ENCODE results near the gene TMEM41A.

TMEM41A gene

DNA sequence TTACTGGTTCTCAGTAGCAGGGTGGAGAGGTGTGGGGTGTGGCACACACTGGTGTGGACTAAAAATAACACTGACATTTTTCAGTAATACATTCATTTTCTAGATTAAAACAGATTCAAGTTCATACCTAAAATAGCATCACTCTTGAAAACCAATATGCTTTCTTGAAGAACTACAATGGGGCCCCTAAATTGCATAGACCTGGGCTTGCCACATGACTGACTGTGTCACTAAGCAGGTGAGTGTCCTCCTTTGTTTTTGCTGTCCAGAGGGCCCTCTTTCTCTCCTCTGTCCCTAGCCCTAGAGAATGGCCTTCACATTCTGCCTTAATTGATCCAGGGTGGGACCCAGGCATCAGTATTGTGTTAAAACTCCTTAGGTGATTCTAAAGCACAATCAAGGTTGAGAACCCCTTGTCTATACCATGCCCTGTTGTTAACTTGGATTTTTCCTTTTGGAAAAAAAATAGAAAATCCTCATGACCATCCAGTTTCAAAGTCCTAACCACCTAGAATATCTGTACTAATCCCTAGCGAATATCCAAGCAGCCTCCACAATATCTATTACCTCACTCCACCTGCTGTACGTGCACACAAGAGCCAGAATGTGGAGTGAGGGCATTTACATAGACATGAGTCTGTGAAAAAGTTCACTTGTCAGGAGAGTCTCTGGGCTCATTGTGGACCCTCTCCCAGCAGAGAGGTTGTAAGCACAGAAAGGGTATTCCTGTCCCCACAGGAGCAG is 18.7 kb upstream of the TMEM41A start:
- in situ Hi-C loops (cut with MboI; ENCODE audit: low sequenced_read_pairs, unreplicated experiment): no loop called here
- DNase-seq (ENCODE audit: low spot score): no peak
- TF ChIP-seq, protein P1, sequence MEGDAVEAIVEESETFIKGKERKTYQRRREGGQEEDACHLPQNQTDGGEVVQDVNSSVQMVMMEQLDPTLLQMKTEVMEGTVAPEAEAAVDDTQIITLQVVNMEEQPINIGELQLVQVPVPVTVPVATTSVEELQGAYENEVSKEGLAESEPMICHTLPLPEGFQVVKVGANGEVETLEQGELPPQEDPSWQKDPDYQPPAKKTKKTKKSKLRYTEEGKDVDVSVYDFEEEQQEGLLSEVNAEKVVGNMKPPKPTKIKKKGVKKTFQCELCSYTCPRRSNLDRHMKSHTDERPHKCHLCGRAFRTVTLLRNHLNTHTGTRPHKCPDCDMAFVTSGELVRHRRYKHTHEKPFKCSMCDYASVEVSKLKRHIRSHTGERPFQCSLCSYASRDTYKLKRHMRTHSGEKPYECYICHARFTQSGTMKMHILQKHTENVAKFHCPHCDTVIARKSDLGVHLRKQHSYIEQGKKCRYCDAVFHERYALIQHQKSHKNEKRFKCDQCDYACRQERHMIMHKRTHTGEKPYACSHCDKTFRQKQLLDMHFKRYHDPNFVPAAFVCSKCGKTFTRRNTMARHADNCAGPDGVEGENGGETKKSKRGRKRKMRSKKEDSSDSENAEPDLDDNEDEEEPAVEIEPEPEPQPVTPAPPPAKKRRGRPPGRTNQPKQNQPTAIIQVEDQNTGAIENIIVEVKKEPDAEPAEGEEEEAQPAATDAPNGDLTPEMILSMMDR (IDR thresholded peaks at IDR 0.05; ENCODE audit: borderline replicate concordance, control extremely low read depth, extremely low read depth, insufficient read depth, missing control alignments): no peak

DNA sequence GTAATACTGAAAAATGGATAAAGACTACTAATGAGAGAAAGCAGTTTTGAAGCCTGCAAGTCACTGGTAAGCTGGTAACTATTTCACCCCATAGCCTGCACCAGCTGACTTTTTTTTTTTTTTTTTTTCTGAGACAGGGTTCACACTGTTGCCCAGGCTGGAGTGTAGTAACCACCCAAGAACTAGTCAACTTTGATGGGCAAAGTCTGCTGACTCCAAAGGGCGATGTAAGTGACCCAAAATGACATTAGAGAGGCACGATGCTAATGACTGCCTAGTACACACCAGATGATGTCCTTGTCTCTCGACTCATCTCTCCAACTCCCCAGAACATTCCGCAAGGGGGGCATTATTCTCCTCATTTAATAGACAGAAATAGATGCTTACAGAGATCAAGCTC is 12.9 kb upstream of the TMEM41A start:
- in situ Hi-C loops (cut with MboI; ENCODE audit: low sequenced_read_pairs, unreplicated experiment): no loop called here
- DNase-seq (ENCODE audit: low spot score): no peak
- TF ChIP-seq, protein P1 (IDR thresholded peaks at IDR 0.05; ENCODE audit: borderline replicate concordance, control extremely low read depth, extremely low read depth, insufficient read depth, missing control alignments): no peak

DNA sequence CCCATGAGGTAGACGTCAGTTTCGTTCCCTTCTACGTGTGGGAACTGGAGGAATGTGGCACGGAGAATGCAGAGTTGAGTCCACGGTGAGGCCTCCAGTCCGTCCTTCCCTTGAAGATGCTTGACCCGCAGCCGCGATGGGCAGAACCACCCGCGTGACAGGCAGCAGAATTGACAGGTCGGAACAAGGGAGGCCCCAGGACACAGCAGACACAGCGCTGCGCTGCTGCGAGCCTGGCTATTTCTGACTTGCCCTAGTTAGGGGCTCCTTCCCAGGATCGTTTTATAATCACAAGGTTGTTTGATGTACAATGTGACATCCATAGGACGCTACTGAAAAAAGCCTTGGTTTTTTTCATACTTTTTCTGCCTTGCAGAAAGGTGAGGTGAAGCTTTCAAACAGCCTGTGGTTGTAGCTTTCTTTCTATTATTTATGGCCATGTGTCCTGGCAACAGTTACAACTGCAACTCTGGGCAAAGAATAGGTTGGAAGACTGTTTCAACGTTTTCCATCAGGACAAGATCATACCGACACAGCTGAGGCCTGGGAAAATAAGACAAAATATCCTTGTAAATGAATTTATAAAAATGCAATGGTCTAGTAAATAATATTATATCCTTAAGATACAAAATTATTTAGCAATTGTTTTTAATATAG is 9.6 kb upstream of the TMEM41A start:
- DNase-seq (ENCODE audit: low spot score): no peak
- TF ChIP-seq, protein P1 (IDR thresholded peaks at IDR 0.05; ENCODE audit: borderline replicate concordance, control extremely low read depth, extremely low read depth, insufficient read depth, missing control alignments): no peak
- in situ Hi-C loops (cut with MboI; ENCODE audit: low sequenced_read_pairs, unreplicated experiment): no loop called here

DNA sequence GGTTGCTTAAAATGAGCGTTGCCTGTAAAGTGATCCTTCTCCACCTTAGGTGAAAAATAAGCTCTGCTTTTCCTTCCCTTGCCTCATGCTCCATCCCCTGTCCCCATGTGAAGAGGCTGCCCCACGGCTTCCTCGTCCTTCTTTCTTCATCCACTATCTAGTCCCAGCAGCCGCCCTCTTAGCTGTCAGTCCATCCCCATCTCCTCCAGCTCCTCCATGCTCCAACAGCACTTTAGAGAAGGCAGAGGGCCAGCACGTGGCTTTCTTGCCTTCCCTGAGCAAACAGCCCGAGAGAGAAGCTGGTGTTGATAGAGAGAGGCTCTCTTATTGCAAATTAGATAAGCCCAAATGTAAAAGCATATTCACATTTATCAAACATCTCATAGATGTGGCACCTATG is 9.0 kb upstream of the TMEM41A start:
- TF ChIP-seq, protein P1 (IDR thresholded peaks at IDR 0.05; ENCODE audit: borderline replicate concordance, control extremely low read depth, extremely low read depth, insufficient read depth, missing control alignments): no peak
- DNase-seq (ENCODE audit: low spot score): no peak
- in situ Hi-C loops (cut with MboI; ENCODE audit: low sequenced_read_pairs, unreplicated experiment): no loop called here

DNA sequence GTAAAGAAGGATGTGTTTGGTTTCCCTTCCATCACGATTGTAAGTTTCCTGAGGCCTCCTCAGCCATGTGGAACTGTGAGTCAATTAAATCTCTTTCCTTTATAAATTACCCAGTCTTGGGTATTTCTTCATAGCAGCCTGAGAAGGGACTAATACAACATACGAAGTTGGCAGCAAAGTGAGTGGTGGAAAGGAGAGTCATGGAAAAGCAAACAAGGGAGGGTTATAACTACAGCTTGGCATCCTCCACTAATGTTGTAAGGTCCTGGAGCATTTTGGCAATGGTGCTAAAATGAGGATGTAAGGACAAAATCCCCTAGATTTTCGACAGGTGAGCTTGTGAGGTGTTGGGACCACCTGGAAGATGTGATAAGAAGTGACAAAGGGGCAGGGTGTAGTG is 5.8 kb upstream of the TMEM41A start:
- TF ChIP-seq, protein P1 (IDR thresholded peaks at IDR 0.05; ENCODE audit: borderline replicate concordance, control extremely low read depth, extremely low read depth, insufficient read depth, missing control alignments): no peak
- no peak for DNase-seq (ENCODE audit: low spot score)
- in situ Hi-C loops (cut with MboI; ENCODE audit: low sequenced_read_pairs, unreplicated experiment): no loop called here

DNA sequence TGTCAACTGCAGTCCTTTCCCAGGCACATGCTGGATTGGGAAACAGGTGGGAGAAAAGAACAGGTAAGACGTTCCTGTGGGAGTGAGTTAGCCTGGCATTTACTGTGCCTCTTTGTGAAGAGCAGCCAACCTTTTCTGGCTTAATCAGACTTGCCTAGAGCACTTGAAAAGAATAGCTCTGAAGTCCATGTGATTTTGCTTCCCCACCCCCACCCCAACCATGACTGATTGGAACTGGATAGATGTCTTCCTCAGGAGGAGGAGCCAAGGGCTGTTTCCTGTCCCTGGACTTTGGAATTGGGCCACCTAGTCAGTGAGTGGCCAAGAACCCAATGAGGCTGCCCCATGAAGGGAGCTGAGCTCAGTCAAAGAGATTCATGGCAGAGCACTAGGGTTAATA is 4.7 kb upstream of the TMEM41A start:
- TF ChIP-seq, protein P1 (IDR thresholded peaks at IDR 0.05; ENCODE audit: borderline replicate concordance, control extremely low read depth, extremely low read depth, insufficient read depth, missing control alignments): no peak
- in situ Hi-C loops (cut with MboI; ENCODE audit: low sequenced_read_pairs, unreplicated experiment): no loop called here
- DNase-seq (ENCODE audit: low spot score): no peak
